ENCODE results near the gene NR5A2.

DNA sequence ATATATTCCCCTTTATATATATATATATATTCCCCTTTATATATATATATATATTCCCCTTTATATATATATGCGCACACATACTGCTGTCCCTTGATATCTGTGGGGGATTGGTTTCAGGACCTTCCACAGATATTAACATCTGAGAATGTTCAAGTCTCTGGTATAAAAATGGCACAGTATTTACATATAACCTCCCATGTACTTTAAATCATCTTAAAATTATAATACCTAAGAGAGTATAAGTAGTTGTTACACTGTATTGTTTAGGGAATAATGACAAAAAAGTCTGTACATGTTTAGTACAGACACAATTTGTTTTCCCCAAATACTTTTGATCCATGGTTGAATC lies 45.8 kb downstream of the NR5A2 start:
- TF ChIP-seq, protein P1, sequence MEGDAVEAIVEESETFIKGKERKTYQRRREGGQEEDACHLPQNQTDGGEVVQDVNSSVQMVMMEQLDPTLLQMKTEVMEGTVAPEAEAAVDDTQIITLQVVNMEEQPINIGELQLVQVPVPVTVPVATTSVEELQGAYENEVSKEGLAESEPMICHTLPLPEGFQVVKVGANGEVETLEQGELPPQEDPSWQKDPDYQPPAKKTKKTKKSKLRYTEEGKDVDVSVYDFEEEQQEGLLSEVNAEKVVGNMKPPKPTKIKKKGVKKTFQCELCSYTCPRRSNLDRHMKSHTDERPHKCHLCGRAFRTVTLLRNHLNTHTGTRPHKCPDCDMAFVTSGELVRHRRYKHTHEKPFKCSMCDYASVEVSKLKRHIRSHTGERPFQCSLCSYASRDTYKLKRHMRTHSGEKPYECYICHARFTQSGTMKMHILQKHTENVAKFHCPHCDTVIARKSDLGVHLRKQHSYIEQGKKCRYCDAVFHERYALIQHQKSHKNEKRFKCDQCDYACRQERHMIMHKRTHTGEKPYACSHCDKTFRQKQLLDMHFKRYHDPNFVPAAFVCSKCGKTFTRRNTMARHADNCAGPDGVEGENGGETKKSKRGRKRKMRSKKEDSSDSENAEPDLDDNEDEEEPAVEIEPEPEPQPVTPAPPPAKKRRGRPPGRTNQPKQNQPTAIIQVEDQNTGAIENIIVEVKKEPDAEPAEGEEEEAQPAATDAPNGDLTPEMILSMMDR (IDR thresholded peaks at IDR 0.05), result no peak
- TF ChIP-seq POLR2A (IDR thresholded peaks at IDR 0.05), result no peak
